ENCODE measurements around the gene ARHGAP19.

DNA sequence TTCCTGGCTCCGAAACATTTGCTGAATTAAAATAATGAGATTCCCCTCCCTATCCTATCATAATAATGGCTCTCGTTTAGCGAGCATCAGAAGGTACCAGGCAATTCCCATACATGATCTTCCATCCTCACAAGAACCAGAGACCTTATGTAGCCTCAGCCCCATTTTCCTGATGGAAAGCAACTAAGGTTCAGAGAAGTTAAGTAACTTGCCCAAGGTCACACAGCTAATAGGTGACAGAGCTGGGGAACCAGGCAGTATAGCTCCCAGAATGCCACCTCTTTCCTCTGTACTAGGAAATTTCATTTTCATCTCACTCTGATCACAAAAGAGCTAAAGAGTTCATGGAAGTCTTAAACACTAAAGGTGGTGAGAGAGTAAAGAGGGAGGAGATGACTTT is 109.1 kb downstream of the ARHGAP19 start:
- TF ChIP-seq JUN (IDR thresholded peaks at IDR 0.05; ENCODE audit: borderline replicate concordance, insufficient read depth, insufficient read length, low read depth) (no peak), EZH2 (IDR thresholded peaks at IDR 0.05; ENCODE audit: borderline replicate concordance, low read depth, low read length, severe bottlenecking) (no peak), POLR2A (IDR thresholded peaks at IDR 0.05; ENCODE audit: low read depth, low read length) (no peak), POLR2AphosphoS5 (IDR thresholded peaks at IDR 0.05; ENCODE audit: insufficient read depth, low read depth, low read length) (no peak), MYC (IDR thresholded peaks at IDR 0.05; ENCODE audit: low read depth, low read length) (no peak), FOS (IDR thresholded peaks at IDR 0.05; ENCODE audit: borderline replicate concordance, insufficient read depth, low read length) (no peak)
- TF ChIP-seq, protein P1, sequence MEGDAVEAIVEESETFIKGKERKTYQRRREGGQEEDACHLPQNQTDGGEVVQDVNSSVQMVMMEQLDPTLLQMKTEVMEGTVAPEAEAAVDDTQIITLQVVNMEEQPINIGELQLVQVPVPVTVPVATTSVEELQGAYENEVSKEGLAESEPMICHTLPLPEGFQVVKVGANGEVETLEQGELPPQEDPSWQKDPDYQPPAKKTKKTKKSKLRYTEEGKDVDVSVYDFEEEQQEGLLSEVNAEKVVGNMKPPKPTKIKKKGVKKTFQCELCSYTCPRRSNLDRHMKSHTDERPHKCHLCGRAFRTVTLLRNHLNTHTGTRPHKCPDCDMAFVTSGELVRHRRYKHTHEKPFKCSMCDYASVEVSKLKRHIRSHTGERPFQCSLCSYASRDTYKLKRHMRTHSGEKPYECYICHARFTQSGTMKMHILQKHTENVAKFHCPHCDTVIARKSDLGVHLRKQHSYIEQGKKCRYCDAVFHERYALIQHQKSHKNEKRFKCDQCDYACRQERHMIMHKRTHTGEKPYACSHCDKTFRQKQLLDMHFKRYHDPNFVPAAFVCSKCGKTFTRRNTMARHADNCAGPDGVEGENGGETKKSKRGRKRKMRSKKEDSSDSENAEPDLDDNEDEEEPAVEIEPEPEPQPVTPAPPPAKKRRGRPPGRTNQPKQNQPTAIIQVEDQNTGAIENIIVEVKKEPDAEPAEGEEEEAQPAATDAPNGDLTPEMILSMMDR (IDR thresholded peaks at IDR 0.05; ENCODE audit: extremely low read depth in 1 of 2, insufficient read depth in 1 of 2, low read depth in 1 of 2, low read length in 2 of 2), result no peak
- TF ChIP-seq, protein P2, sequence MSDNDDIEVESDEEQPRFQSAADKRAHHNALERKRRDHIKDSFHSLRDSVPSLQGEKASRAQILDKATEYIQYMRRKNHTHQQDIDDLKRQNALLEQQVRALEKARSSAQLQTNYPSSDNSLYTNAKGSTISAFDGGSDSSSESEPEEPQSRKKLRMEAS (IDR thresholded peaks at IDR 0.05; ENCODE audit: insufficient read depth, insufficient read length), result no peak

Data from endothelial cell of umbilical vein (primary cell).